Mesothelial cell of epicardium (in vitro differentiated cells): ENCODE data around the gene RAB5B. TPM values are rescaled to one million over a fixed set of nuclear protein-coding genes. Genes with fewer than 3 reads are reported as not detected.

Source experiments
- DNase-seq, 2 experiments: peaks; one replicate each; pipeline ENCODE4 v3.0.0; 2021; ENCODE audit warnings: low spot score in 2 of 2; ENCODE audit not compliant: unreplicated experiment in 2 of 2
- H3K27ac Mint-ChIP-seq: 2 replicates; pipeline ENCODE4 v1.8.0; 2021; ENCODE audit warnings: mixed read lengths
- H3K27me3 Mint-ChIP-seq: 2 replicates; pipeline ENCODE4 v1.8.0; 2021; ENCODE audit warnings: low read depth, mixed read lengths
- H3K36me3 Mint-ChIP-seq: 2 replicates; pipeline ENCODE4 v1.8.0; 2021; ENCODE audit warnings: mixed read lengths
- H3K4me1 Mint-ChIP-seq: 2 replicates; pipeline ENCODE4 v1.8.0; 2021; ENCODE audit warnings: mixed read lengths
- H3K4me3 Mint-ChIP-seq: 2 replicates; pipeline ENCODE4 v1.8.0; 2021; ENCODE audit warnings: mild to moderate bottlenecking, moderate library complexity, mixed read lengths
- H3K9me3 Mint-ChIP-seq: 2 replicates; pipeline ENCODE4 v1.8.0; 2021; ENCODE audit warnings: mixed read lengths
- CTCF ChIP-seq: fragments of 200-600 bp; sonication (generic); IDR thresholded peaks from one replicate; pipeline ENCODE4 v1.5.0; 2021; ENCODE audit warnings: antibody characterized with exemption; ENCODE audit not compliant: unreplicated experiment
- total RNA-seq: library from RNA; stranded (reverse); gene quantifications from 3 replicates; pipeline ENCODE4 v1.2.1, GENCODE V29; 2021

The RAB5B gene
- total RNA-seq, 1 donor from 2014 or later = 101 TPM

- peak overlapping the region; percentile 98 for H3K4me3 Mint-ChIP-seq
- no peaks in the 10 kb centered on the region for H3K9me3 Mint-ChIP-seq
- H3K27ac Mint-ChIP-seq = peak overlapping the region; percentile 88
- H3K27me3 Mint-ChIP-seq = no peaks in the 10 kb centered on the region
- H3K36me3 Mint-ChIP-seq = peaks cover under 1% of the 10 kb centered on the region
- peaks cover 29% of the 10 kb centered on the region for H3K4me1 Mint-ChIP-seq
- no peak for DNase-seq
- TF ChIP-seq CTCF = no peak
Measured at GRCh38 chr12:55965240-55965639, 8.6 kb upstream of the RAB5B start.

- H3K27ac Mint-ChIP-seq = peak within 1 kb of the TSS; percentile 88
- TF ChIP-seq CTCF = no peak
- H3K36me3 Mint-ChIP-seq = peaks cover 3% of the 10 kb centered on the region
- H3K27me3 Mint-ChIP-seq = no peaks in the 10 kb centered on the region
- DNase-seq = no peak
- peaks cover 29% of the 10 kb centered on the region for H3K4me1 Mint-ChIP-seq
- no peaks in the 10 kb centered on the region for H3K9me3 Mint-ChIP-seq
- peak within 1 kb of the TSS; percentile 98 for H3K4me3 Mint-ChIP-seq
Measured at GRCh38 chr12:55965941-55966407, 7.9 kb upstream of the RAB5B start, which contains the start of gene PMEL. Gene PMEL (minus strand): TSS chr12:55966042. CDS start chr12:55966011, 31 bp downstream.

- peak within 1 kb of the TSS; percentile 88 for H3K27ac Mint-ChIP-seq
- DNase-seq = peak; percentile 90 to 96
- peak within 1 kb of the TSS; percentile 98 for H3K4me3 Mint-ChIP-seq
- H3K36me3 Mint-ChIP-seq = peaks cover 3% of the 10 kb centered on the region
- no peak for TF ChIP-seq CTCF
- no peaks in the 10 kb centered on the region for H3K27me3 Mint-ChIP-seq
- H3K9me3 Mint-ChIP-seq = no peaks in the 10 kb centered on the region
- H3K4me1 Mint-ChIP-seq = peaks cover 29% of the 10 kb centered on the region
Measured at GRCh38 chr12:55966408-55967281, 7.2 kb upstream of the RAB5B start, which contains the start of gene CDK2. Gene CDK2 (plus strand): TSS chr12:55966830. CDS start chr12:55967009, 179 bp downstream.

GRCh38 chr12:55969356-55969755 is 4.5 kb upstream of the RAB5B start:
- H3K27ac Mint-ChIP-seq = no peak overlapping the region

GRCh38 chr12:55970775-55971174 is 3.1 kb upstream of the RAB5B start:
- Mint-ChIP-seq H3K27ac (peak overlapping the region; percentile 51), H3K4me1 (peaks cover 23% of the 10 kb centered on the region), H3K9me3 (no peaks in the 10 kb centered on the region), H3K27me3 (no peaks in the 10 kb centered on the region), H3K36me3 (peaks cover 3% of the 10 kb centered on the region), H3K4me3 (no peak overlapping the region)
- no peak for TF ChIP-seq CTCF
- DNase-seq = no peak

More at GRCh38 chr12:55969356-55969755, 4.5 kb upstream of the RAB5B start:
- no peak for TF ChIP-seq CTCF
- Mint-ChIP-seq H3K4me3 (no peak overlapping the region), H3K36me3 (peaks cover 3% of the 10 kb centered on the region), H3K4me1 (peaks cover 29% of the 10 kb centered on the region), H3K9me3 (no peaks in the 10 kb centered on the region), H3K27me3 (no peaks in the 10 kb centered on the region)
- no peak for DNase-seq
